Ascending aorta (tissue), 2 donors: ENCODE data around the gene SHOC1. TPM values are rescaled to one million over a fixed set of nuclear protein-coding genes. Genes with fewer than 3 reads are reported as not detected.

Experiments used
- DNase-seq, 2 donors: peaks; one replicate each; pipeline ENCODE4 v3.0.0-alpha.2; 2019; ENCODE audit warnings: low spot score in 2 of 2
- H3K27ac ChIP-seq, 2 donors: fragments of 200-600 bp; sonication (generic); one replicate each; pipeline ENCODE4 v1.5.1; 2016 to 2017; ENCODE audit warnings: mild to moderate bottlenecking in 1 of 2
- H3K27me3 ChIP-seq: fragments of 200-600 bp; sonication (generic); one replicate; pipeline ENCODE4 v1.5.1; 2017
- H3K36me3 ChIP-seq, 2 donors: fragments of 200-600 bp; sonication (generic); one replicate each; pipeline ENCODE4 v1.5.1; 2016
- H3K4me1 ChIP-seq, 2 donors: fragments of 200-600 bp; sonication (generic); one replicate each; pipeline ENCODE4 v1.5.1; 2016 to 2017; ENCODE audit warnings: mild to moderate bottlenecking in 1 of 2
- H3K4me3 ChIP-seq, 2 donors: fragments of 200-600 bp; sonication (generic); one replicate each; pipeline ENCODE4 v1.5.1; 2016 to 2017; ENCODE audit warnings: mild to moderate bottlenecking in 1 of 2
- H3K9me3 ChIP-seq, 2 donors: fragments of 200-600 bp; sonication (generic); one replicate each; pipeline ENCODE4 v1.5.1; 2016
- CTCF ChIP-seq, 3 experiments: fragments of 200-600 bp in 2 of 3; fragments of 450-650 bp in 1 of 3; sonication (generic) in 2 of 3; IDR thresholded peaks; one replicate each; pipeline ENCODE4 v1.5.1; 2016 to 2019; ENCODE audit warnings: antibody characterized with exemption in 3 of 3, mild to moderate bottlenecking in 1 of 3, moderate library complexity in 1 of 3
- intact Hi-C: fragments of 100-400 bp; cut with DNase I; formaldehyde crosslinking; loops from one replicate; pipeline ENCODE4 v1.15.1; 2023
- total RNA-seq: library from RNA; depleted of rRNA; stranded (reverse); fragments of >200 nt; gene quantifications from one replicate; pipeline ENCODE4 v1.1.0, GENCODE V29; 2016

The SHOC1 gene
- not detected for total RNA-seq

- DNase-seq: no peak
- intact Hi-C loops: no loop called here
- Histone ChIP-seq H3K4me3 (no peak within 1 kb of the TSS), H3K9me3 (no peaks in the 10 kb centered on the region), H3K27me3 (no peaks in the 10 kb centered on the region), H3K4me1 (no peaks in the 10 kb centered on the region), H3K36me3 (no peaks in the 10 kb centered on the region), H3K27ac (no peak within 1 kb of the TSS)
- no peak for TF ChIP-seq CTCF (IDR thresholded peaks at IDR 0.05)
These were observed at the start of gene SHOC1 for GRCh38 chr9:111794835-111795556. Gene SHOC1, minus strand, starts transcription at chr9:111794937. Its CDS starts 3,519 bp downstream, at chr9:111791418.

GRCh38 chr9:111843971-111844370 lies 49.2 kb upstream of the SHOC1 start:
- Histone ChIP-seq H3K27ac (no peak overlapping the region), H3K9me3 (no peaks in the 10 kb centered on the region), H3K27me3 (no peaks in the 10 kb centered on the region), H3K4me1 (no peaks in the 10 kb centered on the region), H3K4me3 (no peak overlapping the region), H3K36me3 (no peaks in the 10 kb centered on the region)
- no peak for TF ChIP-seq CTCF (IDR thresholded peaks at IDR 0.05)
- DNase-seq: no peak
- intact Hi-C loops: no loop called here

- Histone ChIP-seq H3K36me3 (no peaks in the 10 kb centered on the region), H3K27me3 (no peaks in the 10 kb centered on the region), H3K4me3 (no peak overlapping the region), H3K9me3 (no peaks in the 10 kb centered on the region), H3K4me1 (no peaks in the 10 kb centered on the region), H3K27ac (no peak overlapping the region)
- no peak for DNase-seq
- no peak for TF ChIP-seq CTCF (IDR thresholded peaks at IDR 0.05)
- intact Hi-C loops: no loop called here
These were observed 47.6 kb upstream of the SHOC1 start for GRCh38 chr9:111842313-111842712.

GRCh38 chr9:111840442-111840841 lies 45.7 kb upstream of the SHOC1 start:
- no peaks in the 10 kb centered on the region for H3K9me3 ChIP-seq
- H3K4me1 ChIP-seq: no peaks in the 10 kb centered on the region

GRCh38 chr9:111839987-111840386 lies 45.2 kb upstream of the SHOC1 start:
- intact Hi-C loops: no loop called here
- DNase-seq: no peak
- Histone ChIP-seq H3K36me3 (no peaks in the 10 kb centered on the region), H3K27ac (no peak overlapping the region), H3K4me1 (no peaks in the 10 kb centered on the region), H3K27me3 (no peaks in the 10 kb centered on the region), H3K4me3 (no peak overlapping the region), H3K9me3 (no peaks in the 10 kb centered on the region)
- no peak for TF ChIP-seq CTCF (IDR thresholded peaks at IDR 0.05)

More at GRCh38 chr9:111840442-111840841, 45.7 kb upstream of the SHOC1 start:
- TF ChIP-seq CTCF (IDR thresholded peaks at IDR 0.05): no peak
- Histone ChIP-seq H3K27ac (no peak overlapping the region), H3K36me3 (no peaks in the 10 kb centered on the region), H3K4me3 (no peak overlapping the region), H3K27me3 (no peaks in the 10 kb centered on the region)
- intact Hi-C loops: no loop called here
- no peak for DNase-seq
